Measurements from ENCODE around the gene MAPK12. TPM values are rescaled to one million over a fixed set of nuclear protein-coding genes. Genes with fewer than 3 reads are reported as not detected.

MAPK12 gene
- total and polyA plus RNA-seq, 8 donors: 4.7 to 49.6 (median 8.2) TPM

- H3K4me1 ChIP-seq: peaks cover 40 to 74% (median 54%) of the 10 kb centered on the region in 4 donors
- DNase-seq: no peak
- peak overlapping the region; percentile 84 to 95 (median 92) for H3K27ac ChIP-seq
- H3K9me3 ChIP-seq: no peaks in the 10 kb centered on the region
- H3K27me3 ChIP-seq: no peaks in the 10 kb centered on the region
- H3K36me3 ChIP-seq: peaks cover 91 to 96% (median 95%) of the 10 kb centered on the region in 4 donors
- TF ChIP-seq POLR2A (IDR thresholded peaks at IDR 0.05) (no peak), EP300 (IDR thresholded peaks at IDR 0.05) (no peak), POLR2AphosphoS5 (IDR thresholded peaks at IDR 0.05) (no peak)
- TF ChIP-seq, protein P1, sequence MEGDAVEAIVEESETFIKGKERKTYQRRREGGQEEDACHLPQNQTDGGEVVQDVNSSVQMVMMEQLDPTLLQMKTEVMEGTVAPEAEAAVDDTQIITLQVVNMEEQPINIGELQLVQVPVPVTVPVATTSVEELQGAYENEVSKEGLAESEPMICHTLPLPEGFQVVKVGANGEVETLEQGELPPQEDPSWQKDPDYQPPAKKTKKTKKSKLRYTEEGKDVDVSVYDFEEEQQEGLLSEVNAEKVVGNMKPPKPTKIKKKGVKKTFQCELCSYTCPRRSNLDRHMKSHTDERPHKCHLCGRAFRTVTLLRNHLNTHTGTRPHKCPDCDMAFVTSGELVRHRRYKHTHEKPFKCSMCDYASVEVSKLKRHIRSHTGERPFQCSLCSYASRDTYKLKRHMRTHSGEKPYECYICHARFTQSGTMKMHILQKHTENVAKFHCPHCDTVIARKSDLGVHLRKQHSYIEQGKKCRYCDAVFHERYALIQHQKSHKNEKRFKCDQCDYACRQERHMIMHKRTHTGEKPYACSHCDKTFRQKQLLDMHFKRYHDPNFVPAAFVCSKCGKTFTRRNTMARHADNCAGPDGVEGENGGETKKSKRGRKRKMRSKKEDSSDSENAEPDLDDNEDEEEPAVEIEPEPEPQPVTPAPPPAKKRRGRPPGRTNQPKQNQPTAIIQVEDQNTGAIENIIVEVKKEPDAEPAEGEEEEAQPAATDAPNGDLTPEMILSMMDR (IDR thresholded peaks at IDR 0.05): no peak
- intact Hi-C loops (cut with DNase I; ENCODE audit: low total_unique reads): no loop called here
- WGBS, 5 donors: 86 to 95% (median 88%) methylated on average over 18 to 36 of the region's 36 CpGs
- peak overlapping the region in 1 of 4 donors; percentile 32 for H3K4me3 ChIP-seq
Measured at GRCh38 chr22:50281384-50281760, 19.9 kb upstream of the MAPK12 start.

- 72 to 84% (median 78%) methylated on average over 30 to 47 of the region's 47 CpGs for WGBS, 5 donors
- intact Hi-C loops (cut with DNase I; ENCODE audit: low total_unique reads): no loop called here
- Histone ChIP-seq H3K4me1 (peaks cover 36 to 74% (median 55%) of the 10 kb centered on the region in 4 donors), H3K36me3 (peaks cover 89 to 96% (median 95%) of the 10 kb centered on the region in 4 donors), H3K4me3 (peak overlapping the region in 1 of 4 donors; percentile 32), H3K27me3 (no peaks in the 10 kb centered on the region), H3K9me3 (no peaks in the 10 kb centered on the region), H3K27ac (peak overlapping the region; percentile 84 to 95 (median 92))
- TF ChIP-seq POLR2AphosphoS5 (IDR thresholded peaks at IDR 0.05): no peak
- TF ChIP-seq, protein P1 (IDR thresholded peaks at IDR 0.05): no peak
- no peak for DNase-seq
Measured at GRCh38 chr22:50280708-50281383, 19.4 kb upstream of the MAPK12 start.

DNA sequence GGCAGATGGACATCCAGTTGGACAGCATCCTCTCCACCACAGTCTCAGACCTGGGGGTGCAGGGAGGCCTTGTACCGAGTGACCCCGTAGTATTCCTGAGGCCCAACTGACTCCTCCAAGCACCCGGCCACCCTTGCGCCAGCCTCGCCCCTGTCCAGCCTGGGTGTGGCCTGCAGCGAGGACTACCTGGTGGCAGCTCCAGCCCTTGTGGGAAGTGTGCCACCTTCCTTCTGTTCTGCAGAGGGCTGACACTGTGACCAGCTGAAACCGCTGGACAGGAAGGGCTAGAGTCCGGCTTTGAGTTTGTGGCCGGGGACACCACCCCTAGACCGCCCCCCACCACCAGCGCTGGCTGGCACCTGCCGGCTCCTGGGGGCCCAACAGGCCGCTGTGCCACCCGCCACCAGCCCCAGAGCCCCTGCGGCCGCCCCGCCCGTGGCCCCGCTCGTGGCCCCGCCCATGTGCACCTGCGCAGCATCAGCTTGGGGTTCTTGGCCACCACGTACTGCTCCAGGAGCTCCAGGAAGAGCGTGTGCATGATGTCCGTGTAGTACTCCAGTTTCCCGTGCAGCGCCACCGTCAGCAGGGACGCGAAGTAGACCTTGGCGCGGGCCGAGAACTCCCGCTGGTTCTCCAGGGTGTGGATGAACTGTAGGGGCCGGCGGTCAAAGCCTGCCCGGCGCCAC lies 18.7 kb upstream of the MAPK12 start:
- Histone ChIP-seq H3K36me3 (peaks cover 95 to 99% (median 98%) of the 10 kb centered on the region in 4 donors), H3K4me3 (no peak overlapping the region), H3K4me1 (peaks cover 34 to 78% (median 58%) of the 10 kb centered on the region in 4 donors), H3K27me3 (no peaks in the 10 kb centered on the region), H3K9me3 (no peaks in the 10 kb centered on the region), H3K27ac (peak overlapping the region; percentile 84 to 95 (median 92))
- intact Hi-C loops (cut with DNase I; ENCODE audit: low total_unique reads): no loop called here
- 30 to 58% (median 46%) methylated on average over 31 to 38 of the region's 38 CpGs for WGBS, 5 donors
- peak in 1 of 2 donors; percentile 82 for DNase-seq
- TF ChIP-seq POLR2AphosphoS5 (IDR thresholded peaks at IDR 0.05): peak in 2 of 3 donors; percentile 18 to 46
- no peak for TF ChIP-seq POLR2A (IDR thresholded peaks at IDR 0.05)

DNA sequence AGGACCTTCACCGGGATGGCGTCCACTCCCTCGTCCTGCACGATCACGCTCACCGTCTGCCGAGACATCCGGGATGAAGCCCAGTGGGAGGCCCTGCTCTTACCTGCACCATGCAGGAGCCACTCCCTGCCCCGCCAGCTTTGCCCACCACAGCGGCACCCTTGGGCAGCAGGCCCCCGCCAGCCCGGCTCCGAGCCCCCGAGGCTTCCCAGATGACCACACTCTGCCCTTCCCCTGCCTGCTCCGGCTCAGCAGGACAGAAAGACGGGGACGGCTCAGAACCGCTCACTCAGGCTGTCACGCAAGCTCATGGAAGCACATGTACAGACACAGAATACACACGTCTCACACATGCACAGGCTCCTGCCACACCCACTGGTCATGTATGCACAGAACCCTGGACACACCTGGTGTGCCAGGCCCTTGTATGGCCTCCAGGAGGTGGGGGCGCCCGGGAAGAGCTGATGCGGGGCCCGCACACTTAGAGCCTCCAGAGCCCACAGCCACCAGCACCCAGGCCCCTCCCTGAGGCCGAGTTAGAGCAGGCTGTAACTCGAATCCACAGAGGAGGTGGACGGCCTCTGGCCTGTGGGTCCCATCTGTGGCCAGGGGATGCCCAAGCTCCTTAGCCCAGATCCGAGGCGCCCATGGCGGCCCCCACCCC lies 17.6 kb upstream of the MAPK12 start:
- intact Hi-C loops (cut with DNase I; ENCODE audit: low total_unique reads): loop anchor here (5.0 kb wide), 1 partner anchor 58 kb away; no protein-coding TSS in a partner anchor
- peak overlapping the region; percentile 84 to 95 (median 92) for H3K27ac ChIP-seq

More for the DNA sequence above, 17.6 kb upstream of the MAPK12 start:
- DNase-seq: no peak
- H3K27me3 ChIP-seq: no peaks in the 10 kb centered on the region
- H3K4me3 ChIP-seq: no peak overlapping the region
- 86 to 91% (median 89%) methylated on average over 21 to 30 of the region's 30 CpGs for WGBS, 5 donors
- peaks cover 90 to 97% (median 93%) of the 10 kb centered on the region in 4 donors for H3K36me3 ChIP-seq
- no peaks in the 10 kb centered on the region for H3K9me3 ChIP-seq
- peaks cover 31 to 78% (median 57%) of the 10 kb centered on the region in 4 donors for H3K4me1 ChIP-seq
- TF ChIP-seq, protein P1 (IDR thresholded peaks at IDR 0.05): no peak
- TF ChIP-seq EP300 (IDR thresholded peaks at IDR 0.05) (no peak), POLR2A (IDR thresholded peaks at IDR 0.05) (no peak)
